Endothelial cell of umbilical vein (primary cell): ENCODE measurements around the gene ACAA2. TPM values are rescaled to one million over a fixed set of nuclear protein-coding genes. Genes with fewer than 3 reads are reported as not detected.

Source experiments
- BruUV-seq: library from RNA; stranded (reverse); fragments of 400-500 nt; replicated peaks from 2 replicates; lab custom pipeline; 2021; lab: Mats Ljungman, UMichigan
- CTCF ChIA-PET: fragments of 300-600, 350-600 bp; sonication (Branson Sonifier 250); formaldehyde crosslinking; loops from one replicate; lab custom pipeline; 2021; ENCODE audit warnings: antibody characterized with exemption, inconsistent platforms; lab: Charles Lee
- POLR2A ChIA-PET: fragments of 300-600, 350-600 bp; sonication (Branson Sonifier 250); formaldehyde crosslinking; loops from one replicate; lab custom pipeline; 2021; ENCODE audit warnings: antibody characterized with exemption, inconsistent platforms; lab: Charles Lee
- DNase-seq: peaks from one replicate; pipeline ENCODE4 v3.0.0-alpha.2; 2011; ENCODE audit warnings: low read depth, low spot score
- FAIRE-seq: peaks from 2 replicates; lab custom pipeline; 2011; peaks lifted over from hg19 to GRCh38; lab: Jason Lieb, UNC
- H2AFZ ChIP-seq: 2 replicates; pipeline ENCODE4 v1.6.0; 2012; ENCODE audit warnings: low read depth, low read length, control low read depth, inconsistent platforms
- H3K27ac ChIP-seq: 2 replicates; pipeline ENCODE4 v1.5.1; 2011; ENCODE audit warnings: low read depth, mild to moderate bottlenecking, control low read depth, low read length, moderate library complexity; ENCODE audit not compliant: insufficient read depth
- H3K27me3 ChIP-seq, 2 experiments: 2 replicates each; pipeline versions ENCODE4 v1.6.0 to v1.6.1; 2011; ENCODE audit warnings: low read length in 2 of 2, mixed read lengths in 1 of 2; ENCODE audit not compliant: control insufficient read depth in 2 of 2, insufficient read depth in 2 of 2
- H3K36me3 ChIP-seq, 2 experiments: 2 replicates in 1 of 2; 3 replicates in 1 of 2; pipeline ENCODE4 v1.5.1; 2011; ENCODE audit warnings: low read length in 2 of 2, mild to moderate bottlenecking in 1 of 2, moderate library complexity in 1 of 2; ENCODE audit not compliant: control insufficient read depth in 2 of 2, insufficient read depth in 2 of 2; ENCODE audit errors: extremely low read depth in 1 of 2
- H3K4me1 ChIP-seq: 3 replicates; pipeline ENCODE4 v1.5.1; 2011; ENCODE audit warnings: mild to moderate bottlenecking, low read length; ENCODE audit not compliant: control insufficient read depth, insufficient read depth; ENCODE audit errors: extremely low read depth
- H3K4me2 ChIP-seq: 2 replicates; pipeline ENCODE4 v1.6.1; 2011; ENCODE audit warnings: low read length, control low read depth, mixed read lengths; ENCODE audit not compliant: insufficient read depth
- H3K4me3 ChIP-seq, 3 experiments: fragments of 200-600 bp in 1 of 3; sonication (generic), shearing (Covaris generic) in 1 of 3; replicated peaks in 1 of 3; 2 replicates each; pipeline ENCODE4 v1.5.1; 2011 to 2016; ENCODE audit warnings: control low read depth in 3 of 3, low read length in 3 of 3, mild to moderate bottlenecking in 2 of 3, inconsistent platforms in 1 of 3, low read depth in 1 of 3, moderate library complexity in 1 of 3; ENCODE audit not compliant: insufficient read depth in 1 of 3
- H3K79me2 ChIP-seq: 2 replicates; pipeline ENCODE4 v1.6.0; 2012; ENCODE audit warnings: low read length, inconsistent platforms; ENCODE audit not compliant: control insufficient read depth, insufficient read depth
- H3K9ac ChIP-seq: replicated peaks from 2 replicates; pipeline ENCODE3; 2011; ENCODE audit warnings: low read length, control low read depth; ENCODE audit not compliant: insufficient read depth; ENCODE audit errors: extremely low read depth
- H3K9me1 ChIP-seq: replicated peaks from 3 replicates; pipeline ENCODE4 v1.6.0; 2011; ENCODE audit warnings: mild to moderate bottlenecking, low read length; ENCODE audit not compliant: control insufficient read depth, insufficient read depth; ENCODE audit errors: extremely low read depth
- H3K9me3 ChIP-seq: replicated peaks from 2 replicates; pipeline ENCODE4 v1.5.1; 2012; ENCODE audit warnings: low read length, inconsistent platforms; ENCODE audit not compliant: control insufficient read depth, insufficient read depth
- H4K20me1 ChIP-seq: replicated peaks from 2 replicates; pipeline ENCODE3; 2011; ENCODE audit warnings: mild to moderate bottlenecking, low read length; ENCODE audit not compliant: control insufficient read depth, insufficient read depth; ENCODE audit errors: extremely low read depth
- CTCF ChIP-seq, 2 donors: IDR thresholded peaks; 1 replicate in 1 of 2; 2 replicates in 1 of 2; pipeline ENCODE4 v1.5.1; 2011; ENCODE audit warnings: low read length in 2 of 2, mild to moderate bottlenecking in 2 of 2, moderate library complexity in 2 of 2, control low read depth in 1 of 2, inconsistent platforms in 1 of 2, low read depth in 1 of 2; ENCODE audit not compliant: insufficient read depth in 1 of 2; ENCODE audit errors: extremely low read depth in 1 of 2
- EZH2 ChIP-seq: IDR thresholded peaks from 2 replicates; pipeline ENCODE4 v1.6.1; 2012; ENCODE audit warnings: borderline replicate concordance, low read depth, mild to moderate bottlenecking, moderate library complexity, low read length, inconsistent platforms; ENCODE audit not compliant: severe bottlenecking
- FOS ChIP-seq: IDR thresholded peaks from 2 replicates; pipeline ENCODE4 v1.6.1; 2011; ENCODE audit warnings: mild to moderate bottlenecking, low read length, moderate library complexity, borderline replicate concordance; ENCODE audit not compliant: insufficient read depth
- GATA2 ChIP-seq: IDR thresholded peaks from 2 replicates; pipeline ENCODE4 v1.7.0; 2011; ENCODE audit warnings: low read depth, mild to moderate bottlenecking, moderate library complexity, mixed read lengths, low read length; ENCODE audit not compliant: insufficient read length, insufficient read depth
- JUN ChIP-seq: IDR thresholded peaks from 2 replicates; pipeline ENCODE4 v1.6.1; 2011; ENCODE audit warnings: borderline replicate concordance, low read depth; ENCODE audit not compliant: insufficient read length, insufficient read depth
- MAX ChIP-seq: IDR thresholded peaks from 2 replicates; pipeline ENCODE4 v1.6.1; 2011; ENCODE audit not compliant: insufficient read depth, insufficient read length
- MYC ChIP-seq: IDR thresholded peaks from one replicate; pipeline ENCODE4 v1.6.1; 2011; ENCODE audit warnings: mild to moderate bottlenecking, low read depth, low read length
- POLR2A ChIP-seq: IDR thresholded peaks from 2 replicates; pipeline ENCODE4 v1.6.1; 2012; ENCODE audit warnings: low read depth, mild to moderate bottlenecking, control low read depth, low read length
- POLR2AphosphoS5 ChIP-seq: IDR thresholded peaks from 2 replicates; pipeline ENCODE4 v1.6.1; 2012; ENCODE audit warnings: low read depth, mild to moderate bottlenecking, control low read depth, low read length, moderate library complexity; ENCODE audit not compliant: insufficient read depth
- dilution Hi-C: fragments of 300-500 bp; cut with MboI; formaldehyde crosslinking; loops from one replicate; pipeline ENCODE4 v1.15.0; 2019; ENCODE audit warnings: low sequenced_read_pairs; ENCODE audit not compliant: extremely low pct_ligation_motif_present
- intact Hi-C: fragments of 100-400 bp; cut with micrococcal nuclease; formaldehyde crosslinking; loops from one replicate; pipeline ENCODE4 v1.10.0; 2022
- polyA plus RNA-seq, 4 experiments: library from polyadenylated mRNA; depleted of rRNA in 3 of 4; stranded (reverse) in 3 of 4; unstranded in 1 of 4; fragments of >200 nt; gene quantifications; 2 replicates each; pipeline versions ENCODE4 v1.2.1 to v1.2.3, GENCODE V29; 2011 to 2012; ENCODE audit warnings: missing spikeins in 1 of 4
- total RNA-seq: library from RNA; stranded (reverse); gene quantifications from 2 replicates; pipeline ENCODE4 v1.2.3, GENCODE V29; 2021

Gene ACAA2
- total and polyA plus RNA-seq, 2 donors (not counting 3 experiments of a cell fraction or from before 2014, with no cell fraction given) = 18.6 to 44.9 TPM

DNA sequence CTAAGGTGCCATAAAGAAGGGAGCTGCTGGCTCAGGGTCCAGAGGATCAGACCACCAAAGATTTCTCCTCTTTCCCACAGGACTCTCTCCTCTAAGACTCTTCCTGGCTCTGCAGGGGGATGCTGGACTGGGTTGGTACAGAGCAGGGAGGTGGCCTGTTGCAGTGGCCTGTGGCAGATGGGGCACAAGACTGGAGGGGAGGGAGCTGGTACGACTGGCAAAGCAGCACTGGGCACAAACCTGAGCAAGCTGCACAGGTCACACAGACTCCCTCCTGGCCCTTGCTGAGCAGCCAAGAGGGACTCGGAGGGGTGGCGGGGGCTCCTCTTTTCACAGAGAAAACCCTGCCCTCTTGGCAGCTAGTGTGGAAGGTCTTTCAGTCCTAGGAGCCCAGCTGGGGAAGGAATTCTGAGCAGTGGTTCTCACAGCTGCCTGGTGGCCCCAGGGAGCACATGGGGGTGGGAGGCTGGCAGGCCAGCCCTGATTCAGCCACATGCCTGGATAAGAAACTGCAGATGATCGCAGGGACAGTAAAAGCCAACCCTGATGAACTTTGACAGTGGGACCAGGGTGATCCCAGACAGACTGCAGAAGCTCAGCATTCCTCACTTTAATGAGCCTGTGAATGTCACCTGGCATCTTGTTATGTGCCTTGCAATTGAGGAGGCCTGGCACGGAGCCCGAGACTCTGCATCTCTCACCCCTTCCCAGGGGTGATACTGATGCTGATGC lies 32.5 kb upstream of the ACAA2 start:
- TF ChIP-seq EZH2 = no peak
- TF ChIP-seq MAX = no peak
- no peak for TF ChIP-seq JUN
- no peak for TF ChIP-seq MYC
- no peak for TF ChIP-seq POLR2A
- Histone ChIP-seq H3K27ac (no peak overlapping the region), H3K4me1 (peaks cover 13% of the 10 kb centered on the region), H3K9ac (no peak overlapping the region), H2AFZ (no peak overlapping the region), H3K36me3 (no peaks in the 10 kb centered on the region), H3K9me3 (no peaks in the 10 kb centered on the region), H3K9me1 (no peaks in the 10 kb centered on the region), H3K4me2 (no peak overlapping the region), H4K20me1 (no peaks in the 10 kb centered on the region), H3K79me2 (no peaks in the 10 kb centered on the region), H3K4me3 (no peak overlapping the region), H3K27me3 (no peaks in the 10 kb centered on the region)
- BruUV-seq = no TSS peak
- CTCF ChIA-PET = interaction anchor here (1.3 to 2.4 kb wide), 3 partner anchors 9 to 335 kb away, joined by 3 to 10 read pairs (median 6); no protein-coding TSS in a partner anchor
- dilution Hi-C loops = no loop called here
- POLR2A ChIA-PET = no interaction called here
- no peak for DNase-seq
- intact Hi-C loops = no loop called here
- no peak for FAIRE-seq

- intact Hi-C loops (no loop called here), dilution Hi-C loops (no loop called here)
- Histone ChIP-seq H2AFZ (no peak overlapping the region), H3K9me3 (no peaks in the 10 kb centered on the region), H3K4me1 (peaks cover 10% of the 10 kb centered on the region), H3K9me1 (no peaks in the 10 kb centered on the region), H3K36me3 (no peaks in the 10 kb centered on the region), H3K4me3 (no peak overlapping the region), H3K79me2 (no peaks in the 10 kb centered on the region), H4K20me1 (no peaks in the 10 kb centered on the region), H3K27me3 (no peaks in the 10 kb centered on the region), H3K9ac (no peak overlapping the region), H3K27ac (no peak overlapping the region), H3K4me2 (no peak overlapping the region)
- POLR2A ChIA-PET = no interaction called here
- BruUV-seq = no TSS peak
- DNase-seq = no peak
- no peak for FAIRE-seq
- TF ChIP-seq POLR2A (no peak), FOS (no peak), JUN (no peak), GATA2 (no peak), EZH2 (no peak), POLR2AphosphoS5 (no peak), MYC (no peak), MAX (no peak), CTCF (IDR thresholded peaks at IDR 0.05; ENCODE audit: extremely low read depth in 1 of 2, insufficient read depth in 1 of 2, low read depth in 1 of 2, low read length in 2 of 2) (no peak)
- CTCF ChIA-PET = interaction anchor here (1.3 to 2.4 kb wide), 3 partner anchors 8 to 334 kb away, joined by 3 to 10 read pairs (median 6); no protein-coding TSS in a partner anchor
These were observed 31.6 kb upstream of the ACAA2 start for GRCh38 chr18:49844903-49845302.
